ENCODE measurements around the gene THAP7.
"Not testable (repeated sequence)": the region's sequence is repeated elsewhere in the genome, so short reads cannot be mapped to it uniquely, and the experiment has no call there.

The THAP7 gene

DNA sequence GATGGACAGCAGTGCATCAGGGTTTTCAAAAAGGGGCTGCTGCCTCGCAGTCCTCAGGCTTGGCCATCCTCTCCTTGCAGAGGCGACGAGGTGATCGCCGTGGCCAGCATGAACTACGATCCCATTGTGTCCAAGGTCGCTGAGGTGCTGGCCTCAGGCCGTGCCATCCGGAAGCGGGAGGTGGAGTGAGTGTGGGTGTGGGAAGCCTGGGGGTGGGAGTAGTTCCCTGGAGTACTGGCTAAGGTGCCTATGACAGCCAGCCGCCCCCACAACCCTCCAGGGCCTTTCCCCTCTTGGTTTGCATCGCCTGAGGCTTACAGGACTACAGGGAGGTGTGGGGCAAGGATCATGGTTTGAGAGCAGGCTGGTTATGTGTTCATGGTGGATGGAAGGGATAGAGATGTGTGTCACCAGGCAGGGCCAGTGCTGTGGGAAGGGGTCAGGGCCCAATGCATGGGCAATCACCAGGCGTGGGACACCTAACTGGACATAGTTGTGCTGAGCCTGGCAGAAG, 21.9 kb downstream of the THAP7 start:
- peak overlapping the region; percentile 6 for H3K4me3 ChIP-seq (ENCODE audit: low read depth, low read length)

DNA sequence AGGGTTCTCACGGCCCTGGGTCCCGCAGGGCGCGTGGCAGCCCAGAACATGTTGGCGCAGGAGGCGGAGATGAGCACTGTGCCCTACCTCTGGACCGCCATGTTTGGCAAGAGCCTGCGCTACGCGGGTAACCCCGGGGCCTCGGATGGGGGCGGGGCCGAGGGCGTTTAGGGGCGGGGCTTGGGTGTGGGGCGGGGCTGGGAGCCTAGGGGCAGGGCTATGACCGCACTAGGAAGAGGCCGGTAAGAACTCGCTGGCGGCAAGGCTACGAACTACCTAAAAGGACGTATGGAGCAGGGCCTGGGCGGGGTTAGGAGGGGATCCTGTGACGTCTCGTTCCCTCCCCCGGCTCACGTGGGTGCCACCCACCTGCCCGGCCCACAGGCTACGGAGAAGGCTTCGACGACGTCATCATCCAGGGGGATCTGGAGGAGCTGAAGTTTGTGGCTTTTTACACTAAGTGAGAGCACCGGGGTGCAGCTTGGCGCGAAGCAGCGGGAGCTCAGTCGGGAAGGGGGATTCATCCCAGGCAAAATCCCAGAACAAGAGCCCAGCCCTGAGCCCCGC, 22.6 kb downstream of the THAP7 start:
- peak overlapping the region; percentile 6 for H3K4me3 ChIP-seq (ENCODE audit: low read depth, low read length)

DNA sequence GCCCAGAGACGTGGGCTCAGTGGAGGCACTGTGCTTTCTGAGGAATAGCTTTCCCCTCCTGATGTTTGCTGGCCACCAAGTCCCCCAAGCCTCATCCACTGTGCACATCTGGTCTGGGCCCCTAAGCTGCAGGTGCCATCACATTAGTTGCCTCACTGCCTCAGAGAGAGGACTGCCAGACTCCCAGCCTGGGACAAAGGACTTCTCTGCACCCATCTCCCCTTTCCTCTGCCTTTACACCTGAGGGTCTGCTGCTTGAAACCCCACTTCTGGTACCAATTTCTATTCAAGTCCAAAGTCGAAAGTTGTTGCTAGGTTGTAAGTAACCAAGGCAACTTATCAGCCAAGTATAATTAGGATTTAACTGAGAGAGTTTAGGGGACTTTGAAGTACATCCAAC, 23.5 kb downstream of the THAP7 start:
- no peak overlapping the region for H3K4me3 ChIP-seq (ENCODE audit: low read depth, low read length)

DNA sequence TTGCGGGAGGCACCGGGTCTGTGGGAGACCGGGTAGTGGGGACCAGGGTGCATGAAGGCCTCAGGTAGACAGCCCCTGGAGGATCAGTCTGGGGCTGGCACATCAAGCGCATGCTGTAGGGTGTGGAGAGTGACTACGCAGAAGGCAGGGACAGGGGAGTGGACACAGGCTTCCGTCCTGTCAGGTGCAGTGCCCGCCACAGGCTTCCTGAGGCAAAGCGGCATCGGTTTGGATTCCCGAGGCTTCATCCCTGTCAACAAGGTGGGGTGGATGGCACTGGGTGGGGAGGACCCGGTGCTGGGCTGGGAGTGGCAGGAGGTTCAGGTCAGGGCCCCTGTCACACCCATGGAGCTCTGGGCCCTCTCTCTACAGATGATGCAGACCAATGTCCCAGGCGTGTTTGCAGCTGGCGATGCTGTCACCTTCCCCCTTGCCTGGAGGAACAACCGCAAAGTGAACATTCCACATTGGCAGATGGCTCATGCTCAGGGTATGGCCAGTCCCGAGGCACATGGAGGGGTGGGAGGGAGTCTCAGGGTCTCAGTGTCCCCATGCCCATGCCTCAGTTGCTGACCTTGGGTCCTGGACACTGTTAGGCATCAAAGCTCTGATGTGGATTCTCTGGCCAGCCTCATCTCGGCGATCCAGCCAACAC, 24.3 kb downstream of the THAP7 start:
- H3K4me3 ChIP-seq (ENCODE audit: low read depth, low read length), result no peak overlapping the region

DNA sequence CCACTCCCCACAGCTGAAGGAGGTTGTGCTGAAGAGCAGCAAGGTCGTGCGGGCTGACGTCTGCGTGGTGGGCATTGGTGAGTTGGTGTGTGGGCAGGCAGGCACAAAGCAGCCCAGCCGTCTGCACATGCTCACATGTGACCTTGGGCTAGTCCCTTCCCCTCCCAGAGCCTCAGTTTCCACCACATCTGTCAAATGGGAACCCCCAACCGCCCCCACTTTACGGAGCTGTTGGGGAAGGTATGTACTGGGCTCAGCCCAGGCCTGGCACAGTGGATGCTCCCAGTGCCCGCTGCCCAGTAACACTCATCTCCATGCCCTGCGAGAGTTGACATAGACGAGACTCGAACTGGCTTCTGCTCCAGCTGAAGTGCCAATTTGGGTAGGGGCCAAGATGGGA, 24.9 kb downstream of the THAP7 start:
- no peak overlapping the region for H3K4me3 ChIP-seq (ENCODE audit: low read depth, low read length)

DNA sequence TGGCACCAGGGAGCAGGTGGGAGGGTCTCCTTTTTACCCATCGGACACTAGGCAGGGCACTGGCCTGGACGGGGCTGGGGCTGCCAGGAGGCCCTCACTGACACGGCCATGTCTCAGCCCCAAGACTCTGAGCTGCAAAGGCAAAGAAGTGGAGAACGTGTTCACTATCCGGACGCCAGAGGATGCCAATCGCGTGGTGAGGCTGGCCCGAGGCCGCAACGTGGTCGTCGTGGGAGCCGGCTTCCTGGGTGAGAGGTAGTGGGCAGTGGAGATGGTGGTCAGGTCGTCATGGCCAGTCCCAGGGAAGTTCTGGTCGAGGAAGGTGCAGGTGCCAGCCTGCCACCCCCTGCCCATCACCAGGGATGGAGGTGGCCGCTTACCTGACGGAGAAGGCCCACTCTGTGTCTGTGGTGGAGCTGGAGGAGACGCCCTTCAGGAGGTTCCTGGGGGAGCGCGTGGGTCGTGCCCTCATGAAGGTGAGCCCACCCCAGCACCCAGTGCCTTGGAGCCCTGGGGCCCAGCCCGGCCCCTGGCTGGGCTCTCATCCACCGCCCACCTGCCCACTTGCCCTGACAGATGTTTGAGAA, 25.5 kb downstream of the THAP7 start:
- no peak overlapping the region for H3K4me3 ChIP-seq (ENCODE audit: low read depth, low read length)

DNA sequence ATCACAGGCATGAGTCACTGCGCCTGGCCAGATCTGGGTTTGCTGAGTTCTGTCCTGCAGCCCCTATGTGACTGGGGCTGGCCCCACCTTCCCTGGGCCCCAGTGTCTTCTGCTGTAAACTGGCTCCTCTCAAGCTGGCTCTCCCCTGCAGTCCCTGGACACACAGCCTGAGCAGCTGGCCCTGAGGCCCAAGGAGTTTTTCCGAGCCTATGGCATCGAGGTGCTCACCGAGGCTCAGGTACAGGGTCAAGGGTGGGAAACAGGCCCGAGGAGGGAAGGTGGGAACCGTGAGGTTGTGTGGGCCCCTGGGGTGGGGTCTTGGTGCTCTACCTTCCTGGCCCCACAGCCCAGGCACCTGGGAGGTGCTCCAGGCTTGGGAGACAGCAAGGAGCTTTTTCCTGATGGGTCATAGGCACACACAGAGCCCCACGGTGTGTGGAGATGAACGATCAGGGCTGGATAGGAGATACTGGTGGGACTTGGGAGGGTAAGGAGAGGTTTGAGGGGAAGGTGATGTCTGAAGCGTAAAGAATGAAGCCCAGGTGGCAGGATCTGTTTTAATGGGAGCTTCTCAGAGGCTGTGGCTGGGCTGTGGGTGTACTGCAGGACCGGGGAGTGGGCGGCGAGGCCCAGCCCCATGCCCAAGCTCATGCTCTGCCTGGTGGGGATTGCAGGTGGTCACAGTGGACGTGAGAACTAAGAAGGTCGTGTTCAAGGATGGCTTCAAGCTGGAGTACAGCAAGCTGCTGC, 26.2 kb downstream of the THAP7 start:
- no peak overlapping the region for H3K4me3 ChIP-seq (ENCODE audit: low read depth, low read length)

DNA sequence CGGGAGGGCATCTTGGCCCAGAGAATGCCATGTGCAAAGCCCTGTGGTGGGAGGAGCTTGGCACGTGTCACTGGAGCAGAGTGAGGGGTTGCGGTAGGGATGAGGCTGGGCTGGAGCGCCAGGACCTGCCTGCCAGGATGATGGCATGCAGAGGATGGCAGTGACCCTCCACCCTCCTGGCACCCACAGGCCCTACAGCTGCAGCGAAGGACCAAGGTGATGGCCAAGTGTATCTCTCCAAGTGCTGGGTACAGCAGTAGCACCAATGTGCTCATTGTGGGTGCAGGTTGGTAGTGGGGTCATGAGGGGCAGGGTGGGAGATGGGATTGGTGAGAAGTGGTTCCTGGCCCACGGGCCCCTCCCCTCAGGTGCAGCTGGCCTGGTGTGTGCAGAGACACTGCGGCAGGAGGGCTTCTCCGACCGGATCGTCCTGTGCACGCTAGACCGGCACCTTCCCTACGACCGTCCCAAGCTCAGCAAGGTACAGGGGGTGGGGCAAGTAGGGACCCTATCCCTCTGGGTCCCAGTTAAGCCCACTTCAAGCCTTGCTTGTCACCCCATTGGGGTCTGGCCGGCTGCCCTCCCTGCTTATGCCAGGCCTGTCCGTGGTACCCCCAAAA, 27.5 kb downstream of the THAP7 start:
- no peak overlapping the region for H3K4me3 ChIP-seq (ENCODE audit: low read depth, low read length)

DNA sequence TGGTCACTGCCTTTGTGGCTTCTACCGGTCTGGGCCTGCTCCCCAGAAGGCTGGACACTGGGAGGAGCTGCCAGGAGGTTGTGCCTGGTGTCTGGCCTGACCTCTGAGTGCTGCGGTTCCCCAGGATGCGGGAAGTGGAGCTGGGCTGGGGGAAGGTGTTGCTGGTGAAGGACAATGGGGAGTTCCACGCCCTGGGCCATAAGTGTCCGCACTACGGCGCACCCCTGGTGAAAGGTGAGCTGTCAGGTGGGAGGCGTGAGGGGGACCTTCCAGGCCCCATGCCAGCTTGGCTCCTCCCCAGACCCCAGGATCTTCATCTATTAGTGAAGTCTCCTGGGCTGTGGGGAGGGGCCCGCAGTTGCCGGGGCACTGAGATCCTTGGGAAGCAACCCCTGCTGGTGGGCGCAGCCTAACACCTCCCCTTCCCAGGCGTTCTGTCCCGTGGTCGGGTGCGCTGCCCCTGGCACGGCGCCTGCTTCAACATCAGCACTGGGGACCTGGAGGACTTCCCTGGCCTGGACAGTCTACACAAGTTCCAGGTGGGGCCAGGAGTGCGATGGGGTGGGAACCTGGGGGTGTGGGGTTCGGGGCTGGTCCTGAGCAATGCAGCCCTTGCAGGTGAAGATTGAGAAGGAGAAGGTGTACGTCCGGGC, 28.2 kb downstream of the THAP7 start:
- no peak overlapping the region for H3K4me3 ChIP-seq (ENCODE audit: low read depth, low read length)

DNA sequence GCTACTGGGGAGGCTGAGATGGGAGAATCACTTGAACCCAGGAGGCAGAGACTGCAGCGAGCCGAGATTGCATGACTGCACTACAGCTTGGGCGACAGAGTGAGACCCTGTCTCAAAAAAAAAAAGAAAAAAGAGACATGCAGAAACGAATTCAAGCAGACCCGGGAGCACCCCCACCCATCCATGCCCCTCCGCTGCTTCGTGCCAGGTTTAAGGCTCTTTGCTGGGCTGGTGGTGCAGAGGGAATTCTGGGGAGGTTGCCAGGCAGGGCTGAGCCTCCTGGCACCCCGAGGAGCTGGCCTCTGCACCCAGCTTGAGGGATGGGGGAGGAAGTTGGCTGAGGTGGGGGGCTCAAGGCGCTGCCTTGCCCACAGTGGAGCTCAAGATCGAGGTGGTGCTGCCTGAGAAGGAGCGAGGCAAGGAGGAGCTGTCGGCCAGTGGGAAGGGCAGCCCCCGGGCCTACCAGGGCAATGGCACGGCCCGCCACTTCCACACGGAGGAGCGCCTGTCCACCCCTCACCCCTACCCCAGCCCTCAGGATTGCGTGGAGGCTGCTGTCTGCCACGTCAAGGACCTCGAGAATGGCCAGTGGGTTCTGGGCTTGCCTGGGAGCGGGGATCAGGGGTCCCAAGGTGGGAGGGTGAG, 28.9 kb downstream of the THAP7 start:
- H3K4me3 ChIP-seq (ENCODE audit: low read depth, low read length), result no peak overlapping the region

DNA sequence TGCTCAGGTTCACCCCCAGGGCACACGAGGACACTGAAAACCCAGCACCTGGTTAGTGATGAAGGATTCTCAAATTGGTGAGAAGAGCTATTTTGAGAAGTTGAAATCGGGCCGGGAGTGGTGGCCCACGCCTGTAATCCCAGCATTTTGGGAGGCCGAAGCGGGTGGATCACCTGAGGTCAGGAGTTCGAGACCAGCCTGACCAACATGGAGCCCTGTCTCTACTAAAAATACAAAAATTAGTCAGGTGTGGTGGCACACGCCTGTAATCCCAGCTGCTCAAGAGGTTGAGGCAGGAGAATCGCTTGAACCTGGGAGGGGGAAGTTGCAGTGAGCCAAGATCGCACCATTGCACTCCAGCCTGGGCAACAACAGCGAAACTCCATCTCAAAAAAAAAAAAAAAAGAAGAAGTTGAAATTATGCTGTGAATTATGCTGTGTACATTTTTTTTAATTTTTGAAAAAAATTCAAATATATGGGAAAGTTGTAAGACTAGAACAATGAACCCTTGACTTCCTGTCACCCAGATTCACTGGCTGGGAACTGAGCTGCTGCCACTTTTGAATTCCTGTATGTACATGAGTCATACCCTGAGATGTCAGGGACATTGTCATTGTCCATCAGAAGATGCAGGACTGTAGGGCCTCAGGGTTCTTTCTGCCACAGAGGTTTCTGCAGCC, 29.8 kb downstream of the THAP7 start:
- not testable (repeated sequence) for H3K4me3 ChIP-seq (ENCODE audit: low read depth, low read length)

DNA sequence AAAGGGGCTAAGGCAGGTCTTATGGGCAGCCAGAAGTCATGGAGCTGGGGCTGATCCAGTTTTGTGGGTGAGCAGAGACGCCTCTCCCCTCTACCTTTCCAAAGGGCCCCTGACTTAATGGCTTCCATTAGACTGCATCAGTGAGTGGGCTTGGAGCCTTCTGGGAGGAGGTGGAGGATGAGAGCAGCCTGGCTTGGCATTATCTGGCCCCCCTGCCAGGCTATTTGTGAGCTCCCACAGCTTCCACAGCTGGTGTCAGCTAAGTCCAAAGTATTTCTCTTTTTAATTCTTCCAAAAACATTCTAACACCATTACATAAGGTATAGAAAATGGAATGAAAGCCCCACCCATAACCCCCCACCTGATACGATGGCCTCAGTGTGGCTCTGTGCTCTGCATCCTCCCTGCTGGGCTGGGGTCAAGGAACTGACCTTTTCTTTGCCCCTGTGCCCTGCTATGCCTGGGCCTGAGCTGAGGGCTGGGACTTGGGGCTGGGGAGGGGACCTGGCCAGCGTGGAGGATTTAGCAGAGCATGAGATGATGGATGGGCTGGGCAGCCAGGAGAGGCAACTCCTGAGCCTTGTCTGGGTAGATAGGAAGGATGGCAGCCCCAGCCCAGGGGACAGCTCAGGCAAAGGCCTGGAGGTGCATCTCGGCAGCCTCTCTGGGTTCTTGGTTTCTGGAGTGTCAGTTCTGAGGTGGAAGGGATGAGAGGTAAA, 30.8 kb downstream of the THAP7 start:
- H3K4me3 ChIP-seq (ENCODE audit: low read depth, low read length), result no peak overlapping the region

DNA sequence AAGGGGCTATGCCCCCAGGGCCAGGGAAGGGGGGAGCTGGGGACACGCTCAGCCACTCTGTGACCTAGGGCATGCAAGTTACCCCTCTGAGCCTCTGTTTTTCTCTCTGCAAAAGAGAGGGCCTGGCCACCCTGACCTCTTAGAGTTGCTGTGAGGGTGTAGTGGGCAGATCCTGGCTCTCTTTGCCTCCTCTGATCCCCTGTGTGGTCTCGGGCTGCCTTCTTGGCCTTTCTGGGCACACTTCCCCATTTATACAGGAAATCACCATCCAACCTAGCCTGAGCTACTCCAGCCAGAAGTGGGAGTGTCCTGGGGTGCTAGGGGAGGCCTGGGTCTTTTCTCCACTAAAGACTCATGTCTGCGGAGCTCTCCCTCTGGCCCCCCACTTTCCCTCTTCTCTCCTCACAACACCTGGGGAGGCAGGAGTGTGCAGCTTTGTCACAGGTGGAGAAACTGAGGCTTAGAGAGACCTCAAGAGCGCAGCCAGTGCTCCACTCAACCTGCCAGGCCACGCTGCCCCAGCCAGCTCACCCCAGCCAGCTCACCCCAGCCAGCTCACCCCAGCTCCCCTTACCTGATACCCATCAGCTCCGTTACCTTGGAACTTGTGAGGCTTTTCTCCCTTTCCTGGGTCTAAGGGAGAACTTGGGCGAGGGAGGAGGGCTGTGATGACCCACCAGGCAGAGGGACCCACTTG, 33.5 kb downstream of the THAP7 start:
- no peak overlapping the region for H3K4me3 ChIP-seq (ENCODE audit: low read depth, low read length)

DNA sequence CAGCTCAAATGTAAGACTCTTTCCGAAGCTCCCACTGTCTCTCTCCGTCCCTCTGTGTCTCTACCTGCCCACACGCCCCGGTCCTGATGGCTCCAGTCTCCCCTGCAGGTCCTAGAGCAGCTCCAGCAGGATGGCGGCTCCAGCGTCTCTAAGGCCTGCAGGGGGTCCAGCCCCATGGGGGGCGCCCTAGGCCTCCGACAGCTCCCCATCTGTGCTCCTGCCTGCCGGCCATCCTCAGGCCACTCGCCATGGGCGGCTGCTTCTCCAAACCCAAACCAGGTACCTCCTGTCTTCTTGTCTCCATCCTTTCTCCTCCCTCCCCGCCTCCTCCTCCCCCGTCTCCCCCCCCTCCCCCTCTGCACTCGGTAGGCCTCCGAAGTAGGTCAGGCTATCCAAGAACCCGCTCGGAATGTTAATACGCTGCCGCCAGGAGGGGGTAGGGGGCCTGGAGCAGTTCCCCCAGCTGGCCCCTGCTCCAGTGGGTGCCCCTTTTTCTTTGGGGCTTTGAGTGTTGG, 34.2 kb downstream of the THAP7 start:
- no peak overlapping the region for H3K4me3 ChIP-seq (ENCODE audit: low read depth, low read length)

DNA sequence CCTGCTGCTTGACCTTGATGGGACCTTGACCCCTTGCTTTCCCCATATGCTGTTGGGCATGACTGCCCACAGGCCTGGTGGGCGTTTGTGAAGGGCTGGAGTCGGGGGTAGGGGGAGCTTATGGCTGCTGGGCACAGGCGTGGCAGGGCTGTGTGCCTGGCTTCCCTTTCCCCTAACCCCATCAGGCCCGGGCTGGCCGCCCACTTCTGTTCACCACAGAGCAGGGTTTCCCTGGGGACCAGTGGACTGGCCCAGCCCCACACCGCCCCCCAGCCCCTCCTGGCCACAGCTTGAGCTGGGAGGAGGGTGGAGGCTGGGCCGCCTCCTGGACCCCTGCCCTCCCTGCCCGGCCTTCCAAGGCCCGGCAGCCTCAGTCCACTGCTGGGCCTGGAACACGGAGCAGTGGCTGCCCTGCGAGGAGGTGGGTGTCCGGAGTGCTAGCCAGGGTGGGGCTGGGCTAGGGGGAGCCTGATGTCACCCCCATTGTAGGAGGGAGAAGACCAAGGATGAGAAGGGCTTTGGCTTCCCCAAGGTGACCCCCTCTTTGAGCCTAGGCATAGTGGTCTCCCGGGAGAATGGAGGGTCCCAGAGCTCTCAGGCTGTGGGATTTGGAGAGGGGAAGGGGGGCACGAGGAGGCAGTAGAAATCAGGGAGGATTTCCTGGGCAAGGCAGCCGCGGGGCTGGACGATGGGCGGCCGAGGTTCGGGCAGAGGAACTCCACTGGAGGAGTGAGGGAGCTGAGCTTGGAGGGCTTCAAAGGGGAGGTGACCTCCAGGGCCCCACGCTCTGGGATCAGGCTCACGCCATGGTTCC, 34.8 kb downstream of the THAP7 start, which contains the start of gene AIFM3:
AIFM3 (plus strand) TSS at position 373 of the 814 bp plus-strand sequence. CDS start 690 bp downstream, outside the sequence.
- H3K4me3 ChIP-seq (ENCODE audit: low read depth, low read length), result no peak within 1 kb of the TSS

DNA sequence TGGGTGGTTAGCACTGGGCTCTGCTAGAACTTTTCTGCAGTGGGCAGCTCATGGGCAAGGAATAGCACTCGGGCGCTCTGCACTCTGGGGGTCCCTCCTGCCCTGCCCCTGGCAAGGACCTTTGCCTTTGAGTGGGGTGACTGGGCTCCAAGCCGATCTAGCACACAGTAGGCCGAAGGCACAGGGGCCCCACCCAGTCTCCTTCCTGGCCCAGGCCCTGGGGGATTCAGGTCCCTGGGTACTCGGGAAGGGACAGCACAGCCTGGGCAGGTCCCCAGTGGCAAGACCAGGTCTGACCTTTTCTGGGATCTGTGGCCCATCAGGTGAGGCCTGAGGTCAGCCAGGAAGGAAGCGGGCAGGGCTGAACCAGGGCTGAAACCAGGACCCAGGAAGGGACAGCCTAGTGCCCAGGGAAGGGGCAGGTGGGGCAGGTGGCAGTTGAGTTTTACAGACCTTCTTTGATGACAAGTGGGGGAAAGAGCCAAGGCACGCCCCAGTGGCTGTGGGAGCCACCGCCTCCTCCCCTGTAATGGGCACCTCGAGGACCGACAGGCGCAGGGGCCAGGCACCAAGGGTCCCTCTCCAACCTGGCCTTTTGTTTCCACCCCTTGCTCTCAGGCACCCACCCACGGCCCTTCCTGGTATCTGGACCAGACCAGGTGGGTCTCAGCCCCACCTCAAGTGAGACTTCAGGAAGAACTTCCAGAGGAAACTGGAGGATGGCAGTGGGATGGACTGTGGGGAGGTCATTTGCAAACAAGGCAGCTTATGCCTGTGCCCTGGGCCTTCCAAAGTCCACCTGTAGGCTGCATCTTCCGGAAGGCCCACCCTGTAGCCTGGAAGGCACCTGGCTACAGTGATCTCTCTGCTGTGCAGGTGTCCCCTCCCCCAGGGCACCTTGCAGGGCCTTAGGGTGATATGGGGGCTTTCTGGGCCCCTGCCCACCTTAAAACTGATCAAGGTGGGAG, 35.7 kb downstream of the THAP7 start:
- H3K4me3 ChIP-seq (ENCODE audit: low read depth, low read length), result no peak overlapping the region

Data from iPS-11a (cell line).